HCT116 (cell line): ENCODE results near the gene TUBA4B. TPM values are rescaled to one million over a fixed set of nuclear protein-coding genes. Genes with fewer than 3 reads are reported as not detected.

Source experiments
- ATAC-seq: fragments of 200-7000 bp; cut with Tn5 transposase; 2 replicates; pipeline ENCODE4 v1.9.1; 2020; ENCODE audit warnings: mild to moderate bottlenecking, moderate library complexity
- BruUV-seq: library from RNA; stranded (reverse); fragments of 400-500 nt; replicated peaks from 2 replicates; lab custom pipeline; 2021; lab: Mats Ljungman, UMichigan
- CTCF ChIA-PET: fragments of 300-600 bp; sonication (Branson Sonifier 250); formaldehyde crosslinking; loops from one replicate; lab custom pipeline; 2021; ENCODE audit warnings: antibody characterized with exemption; lab: Charles Lee
- POLR2A ChIA-PET: fragments of 300-600, 350-600 bp; sonication (Branson Sonifier 250); formaldehyde crosslinking; loops from one replicate; lab custom pipeline; 2021; ENCODE audit warnings: antibody characterized with exemption; lab: Charles Lee
- RAD21 ChIA-PET, 2 experiments: fragments of 300-600 bp; sonication (Branson Sonifier 250); formaldehyde crosslinking; loops; one replicate each; lab custom pipeline; 2023; ENCODE audit warnings: low total read pairs in 2 of 2; ENCODE audit not compliant: uncharacterized antibody in 2 of 2, unreplicated experiment in 2 of 2, low non-redundant PET in 1 of 2; lab: Charles Lee
- DNase-seq: peaks from one replicate; pipeline ENCODE4 v3.0.0-alpha.2; 2010; ENCODE audit warnings: low read depth, low spot score
- H2AFZ ChIP-seq: fragments of 200-600 bp; shearing (Covaris generic), sonication (generic); 2 replicates; pipeline ENCODE4 v1.6.1; 2017; ENCODE audit warnings: low read depth, mixed run types, mixed read lengths, antibody characterized with exemption, low read length; ENCODE audit not compliant: poor library complexity, severe bottlenecking
- H3K27ac ChIP-seq: 2 replicates; pipeline ENCODE4 v1.5.1; 2012; ENCODE audit warnings: low read depth, low read length
- H3K27me3 ChIP-seq: fragments of 200-600 bp; sonication (generic); 2 replicates; pipeline ENCODE4 v1.6.1; 2016; ENCODE audit warnings: mixed run types, low read length, mixed read lengths; ENCODE audit not compliant: insufficient read depth
- H3K36me3 ChIP-seq, 2 experiments: fragments of 200-500 bp in 1 of 2; fragments of 200-600 bp in 1 of 2; sonication (Bioruptor generic) in 1 of 2; sonication (generic) in 1 of 2; 2 replicates each; pipeline versions ENCODE4 v1.5.1 to v1.6.1; 2014 to 2016; ENCODE audit warnings: low read length in 2 of 2, inconsistent platforms in 1 of 2, mixed read lengths in 1 of 2, mixed run types in 1 of 2; ENCODE audit not compliant: insufficient read depth in 2 of 2, control insufficient read depth in 1 of 2
- H3K4me1 ChIP-seq, 2 experiments: fragments of 200-600 bp in 1 of 2; sonication (generic) in 1 of 2; 2 replicates each; pipeline versions ENCODE4 v1.5.1 to v1.6.1; 2012 to 2017; ENCODE audit warnings: low read length in 2 of 2, inconsistent platforms in 1 of 2, mild to moderate bottlenecking in 1 of 2, mixed read lengths in 1 of 2, mixed run types in 1 of 2, moderate library complexity in 1 of 2; ENCODE audit not compliant: insufficient read depth in 2 of 2, control insufficient read depth in 1 of 2
- H3K4me2 ChIP-seq: fragments of 200-600 bp; sonication (generic); 2 replicates; pipeline ENCODE4 v1.6.1; 2017; ENCODE audit warnings: mixed run types, low read length, mixed read lengths
- H3K4me3 ChIP-seq, 2 experiments: fragments of 200-600 bp in 1 of 2; sonication (generic) in 1 of 2; replicated peaks in 1 of 2; 2 replicates each; pipeline ENCODE4 v1.5.1; 2011 to 2016; ENCODE audit warnings: low read length in 2 of 2, control low read depth in 1 of 2, low read depth in 1 of 2, mild to moderate bottlenecking in 1 of 2, mixed read lengths in 1 of 2, mixed run types in 1 of 2
- H3K79me2 ChIP-seq: fragments of 200-600 bp; sonication (generic); 2 replicates; pipeline ENCODE4 v1.6.1; 2017; ENCODE audit warnings: mild to moderate bottlenecking, mixed run types, low read length, moderate library complexity, mixed read lengths; ENCODE audit not compliant: insufficient read depth
- H3K9ac ChIP-seq: fragments of 200-600 bp; sonication (generic); 2 replicates; pipeline ENCODE4 v1.6.1; 2016; ENCODE audit warnings: low read length, mixed read lengths
- H3K9me2 ChIP-seq: fragments of 200-600 bp; sonication (generic), shearing (Covaris generic); 2 replicates; pipeline ENCODE4 v1.6.1; 2017; ENCODE audit warnings: mixed run types, mild to moderate bottlenecking, moderate library complexity; ENCODE audit not compliant: insufficient read depth
- H3K9me3 ChIP-seq, 2 experiments: fragments of 200-500 bp in 1 of 2; fragments of 200-600 bp in 1 of 2; sonication (Bioruptor generic) in 1 of 2; sonication (generic) in 1 of 2; 2 replicates each; pipeline ENCODE4 v1.6.1; 2014 to 2017; ENCODE audit warnings: low read length in 2 of 2, mixed read lengths in 2 of 2, inconsistent platforms in 1 of 2, low read depth in 1 of 2, mild to moderate bottlenecking in 1 of 2, mixed run types in 1 of 2, moderate library complexity in 1 of 2; ENCODE audit not compliant: control insufficient read depth in 1 of 2, insufficient read depth in 1 of 2
- H4K20me1 ChIP-seq: fragments of 200-600 bp; sonication (generic), shearing (Covaris generic); 2 replicates; pipeline ENCODE4 v1.6.1; 2017; ENCODE audit warnings: mixed run types, mild to moderate bottlenecking, moderate library complexity; ENCODE audit not compliant: insufficient read depth
- CBX3 ChIP-seq: IDR thresholded peaks from 2 replicates; pipeline ENCODE4 v1.6.1; 2012; ENCODE audit warnings: low read depth
- EGR1 ChIP-seq: IDR thresholded peaks from 2 replicates; pipeline ENCODE4 v1.6.1; 2012; ENCODE audit warnings: low read depth
- EZH2 ChIP-seq: fragments of 200-600 bp; sonication (generic); IDR thresholded peaks from 2 replicates; pipeline ENCODE4 v1.6.1; 2017; ENCODE audit warnings: antibody characterized with exemption, mixed run types
- EZH2phosphoT487 ChIP-seq: fragments of 200-600 bp; IDR thresholded peaks from 2 replicates; pipeline ENCODE4 v1.6.1; 2018; ENCODE audit warnings: antibody characterized with exemption, borderline replicate concordance
- MAX ChIP-seq: IDR thresholded peaks from 2 replicates; pipeline ENCODE4 v1.6.1; 2012
- RAD21 ChIP-seq: IDR thresholded peaks from 2 replicates; pipeline ENCODE4 v1.6.1; 2012; ENCODE audit warnings: low read depth, mild to moderate bottlenecking
- REST ChIP-seq: IDR thresholded peaks from 2 replicates; pipeline ENCODE4 v1.6.1; 2012; ENCODE audit warnings: low read depth
- SIN3A ChIP-seq: IDR thresholded peaks from 2 replicates; pipeline ENCODE4 v1.6.1; 2012; ENCODE audit warnings: low read depth
- SRF ChIP-seq: IDR thresholded peaks from 2 replicates; pipeline ENCODE4 v1.6.1; 2012; ENCODE audit warnings: low read depth
- ZNF274 ChIP-seq: fragments of 200-500 bp; sonication (Bioruptor generic); IDR thresholded peaks from 2 replicates; pipeline ENCODE4 v1.6.1; 2014; ENCODE audit warnings: mild to moderate bottlenecking, low read depth, low read length, inconsistent platforms
- intact Hi-C: fragments of 100-400 bp; cut with micrococcal nuclease; formaldehyde crosslinking; loops from 2 replicates; pipeline ENCODE4 v1.10.0; 2022
- total RNA-seq: library from RNA; stranded (reverse); gene quantifications from one replicate; pipeline ENCODE4 v1.2.1, GENCODE V29; 2021; ENCODE audit not compliant: unreplicated experiment

The TUBA4B gene
- total RNA-seq, 1 experiment from 2014 or later = not detected

GRCh38 chr2:219220652-219221402, 32.2 kb upstream of the TUBA4B start:
- Histone ChIP-seq H3K9ac (no peak overlapping the region), H3K4me3 (no peak overlapping the region), H2AFZ (no peak overlapping the region), H3K27ac (no peak overlapping the region), H3K4me1 (peaks cover 9 to 37% of the 10 kb centered on the region in 2 experiments; a peak in 3 of 4 replicates), H3K79me2 (no peaks in the 10 kb centered on the region), H4K20me1 (no peaks in the 10 kb centered on the region), H3K9me3 (no peaks in the 10 kb centered on the region), H3K4me2 (no peak overlapping the region), H3K36me3 (peaks cover 22 to 26% of the 10 kb centered on the region in 2 experiments; a peak in 3 of 4 replicates)
- no peak for DNase-seq
- intact Hi-C loops = no loop called here
- POLR2A ChIA-PET = no interaction called here
- CTCF ChIA-PET = no interaction called here
- TF ChIP-seq ZNF274 (no peak), REST (no peak), SIN3A (no peak), EZH2phosphoT487 (no peak), EGR1 (no peak), EZH2 (no peak), SRF (no peak), MAX (no peak), CBX3 (no peak), RAD21 (no peak)
- TF ChIP-seq, all 23 proteins: peak for 0
- no peak for ATAC-seq
- no TSS peak for BruUV-seq
- H3K9me2 ChIP-seq = no peaks in the 10 kb centered on the region
- RAD21 ChIA-PET = no interaction called here
- no peaks in the 10 kb centered on the region for H3K27me3 ChIP-seq
